Measurements from ENCODE around the gene PAIP2.

The PAIP2 gene

DNA sequence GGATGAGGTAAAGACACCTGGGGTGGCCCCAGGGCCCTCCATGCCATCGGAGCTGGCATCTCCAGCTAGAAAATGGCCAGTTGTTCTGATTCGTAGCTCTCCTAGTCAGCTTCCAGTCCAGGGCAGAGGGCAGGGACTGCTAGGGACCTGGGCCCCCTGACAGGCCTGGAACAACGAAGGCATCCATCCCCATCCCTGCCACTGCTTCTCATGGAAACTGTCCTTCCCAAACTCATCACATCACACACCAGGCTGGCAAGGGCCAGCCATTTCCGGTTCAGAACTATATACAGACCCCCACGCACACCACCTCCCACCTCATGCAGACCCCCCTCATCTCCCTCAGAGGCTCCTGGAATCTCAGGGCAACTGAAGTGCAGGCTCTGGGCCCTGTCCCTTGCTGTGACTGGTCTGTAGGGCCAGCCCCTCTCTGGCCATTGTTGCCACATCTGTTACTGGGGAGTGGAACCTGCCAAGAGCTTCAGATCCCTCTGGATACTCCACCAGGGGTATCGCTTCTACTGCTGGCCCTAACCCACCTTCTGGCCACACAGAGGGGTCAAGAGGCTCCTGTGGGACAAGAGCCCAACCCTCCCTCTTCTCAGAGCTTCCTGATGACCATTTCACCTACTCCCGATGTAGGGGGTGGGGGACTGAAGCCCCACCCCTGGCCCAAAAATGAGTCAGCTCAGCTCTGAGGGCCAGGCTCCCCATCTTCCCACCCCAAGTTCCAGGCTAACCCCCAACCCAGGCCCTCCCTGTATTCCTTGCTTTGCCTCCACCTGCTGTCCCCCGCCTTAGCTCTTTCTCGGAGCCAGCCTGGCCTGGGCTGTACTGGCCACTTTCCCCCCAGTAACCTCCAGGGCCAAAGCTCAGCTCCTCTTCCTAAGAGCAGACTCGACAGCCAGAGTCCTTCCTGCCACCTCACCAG is 49.2 kb downstream of the PAIP2 start:
- no peak for DNase-seq (ENCODE audit: low read depth, low spot score)
- H3K27ac ChIP-seq, result peak overlapping the region; percentile 85

DNA sequence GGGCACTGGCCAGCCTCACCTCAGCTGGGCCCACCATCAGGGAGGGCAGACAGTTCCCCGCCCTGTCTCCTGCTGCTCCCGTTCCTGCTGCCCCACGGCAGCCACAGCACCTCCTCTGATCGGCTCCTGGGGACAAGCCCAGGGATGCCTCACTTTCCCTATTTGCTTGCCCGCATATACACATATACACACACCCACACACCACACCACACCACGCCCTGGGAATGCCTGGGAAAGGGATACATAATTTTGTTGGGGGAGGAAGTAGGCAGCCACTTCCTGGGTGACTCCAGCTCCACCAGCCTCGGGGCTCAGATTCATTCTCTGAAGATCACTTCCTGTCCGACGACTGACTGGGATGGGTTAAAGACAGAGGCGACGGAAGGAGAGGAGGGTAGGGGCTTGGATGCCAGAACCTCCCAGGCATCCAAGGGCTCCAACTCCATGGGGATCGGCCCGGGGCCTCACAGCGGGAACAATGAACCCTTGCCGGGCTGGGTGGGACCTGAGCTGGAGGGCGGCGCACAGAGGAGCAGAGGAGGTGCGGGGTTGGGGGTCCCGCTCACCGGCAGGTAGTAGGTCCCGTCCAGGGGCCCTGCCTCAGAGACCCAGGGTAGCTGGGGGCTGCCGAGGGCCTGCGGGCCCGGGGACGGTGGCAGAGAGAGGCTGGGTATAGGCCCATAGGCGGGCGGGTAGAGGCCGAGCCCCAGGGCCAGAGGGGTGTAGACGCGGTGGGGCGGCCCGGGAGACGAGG is 50.1 kb downstream of the PAIP2 start:
- DNase-seq (ENCODE audit: low read depth, low spot score), result peak; percentile 72
- peak overlapping the region; percentile 85 for H3K27ac ChIP-seq

DNA sequence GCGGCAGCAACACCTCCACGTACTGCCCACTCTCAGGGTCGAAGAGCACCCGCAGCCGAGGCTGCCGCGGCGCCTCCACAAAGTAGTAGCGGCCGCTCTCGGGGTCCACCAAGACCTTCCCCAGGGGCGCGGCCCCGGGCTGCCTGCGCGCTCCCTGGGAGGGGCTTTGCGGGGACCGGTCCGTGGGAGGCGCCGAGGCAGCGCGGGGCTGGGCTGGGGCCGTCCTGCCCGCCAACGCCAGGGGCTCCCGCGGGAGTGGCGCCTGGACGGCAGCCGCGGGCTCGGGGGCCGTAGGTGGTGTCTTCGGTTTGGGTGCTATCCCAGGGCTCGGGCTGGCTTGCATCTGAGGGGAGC is 50.6 kb downstream of the PAIP2 start:
- DNase-seq (ENCODE audit: low read depth, low spot score), result no peak
- peak overlapping the region; percentile 85 for H3K27ac ChIP-seq

- peak overlapping the region; percentile 85 for H3K27ac ChIP-seq
- DNase-seq (ENCODE audit: low read depth, low spot score), result no peak
Measured at GRCh38 chr5:139392678-139393496, 51.2 kb downstream of the PAIP2 start.

- DNase-seq (ENCODE audit: low read depth, low spot score), result no peak
- H3K27ac ChIP-seq, result no peak overlapping the region
Measured at GRCh38 chr5:139393497-139394122, 52.0 kb downstream of the PAIP2 start.

DNA sequence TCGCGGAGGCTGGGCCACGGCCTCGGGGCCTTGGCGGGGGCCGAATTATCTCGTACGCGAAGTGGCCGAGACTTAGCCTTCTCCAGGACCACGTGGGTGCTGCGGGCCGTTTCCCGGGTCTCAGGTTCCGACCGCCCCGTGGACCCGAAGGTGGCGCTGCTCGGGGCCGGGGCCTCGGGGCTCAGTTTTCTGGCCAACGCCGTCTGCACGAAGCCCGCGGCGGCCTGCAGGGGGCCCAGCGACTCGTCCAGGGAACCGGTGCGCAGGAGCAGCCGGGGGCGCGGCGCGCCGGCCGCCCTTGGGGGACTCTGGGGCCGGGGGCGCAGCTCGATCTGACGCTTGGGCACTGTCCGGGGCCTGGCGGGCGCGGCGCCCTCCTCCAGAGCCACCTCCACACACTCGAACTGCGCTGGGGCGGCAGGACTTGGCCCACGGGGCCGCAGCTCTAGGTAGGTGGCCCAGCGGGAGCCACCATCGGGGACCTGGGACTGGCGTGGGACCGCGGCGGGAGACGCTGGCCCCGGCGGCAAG is 52.5 kb downstream of the PAIP2 start:
- H3K27ac ChIP-seq, result no peak overlapping the region

DNA sequence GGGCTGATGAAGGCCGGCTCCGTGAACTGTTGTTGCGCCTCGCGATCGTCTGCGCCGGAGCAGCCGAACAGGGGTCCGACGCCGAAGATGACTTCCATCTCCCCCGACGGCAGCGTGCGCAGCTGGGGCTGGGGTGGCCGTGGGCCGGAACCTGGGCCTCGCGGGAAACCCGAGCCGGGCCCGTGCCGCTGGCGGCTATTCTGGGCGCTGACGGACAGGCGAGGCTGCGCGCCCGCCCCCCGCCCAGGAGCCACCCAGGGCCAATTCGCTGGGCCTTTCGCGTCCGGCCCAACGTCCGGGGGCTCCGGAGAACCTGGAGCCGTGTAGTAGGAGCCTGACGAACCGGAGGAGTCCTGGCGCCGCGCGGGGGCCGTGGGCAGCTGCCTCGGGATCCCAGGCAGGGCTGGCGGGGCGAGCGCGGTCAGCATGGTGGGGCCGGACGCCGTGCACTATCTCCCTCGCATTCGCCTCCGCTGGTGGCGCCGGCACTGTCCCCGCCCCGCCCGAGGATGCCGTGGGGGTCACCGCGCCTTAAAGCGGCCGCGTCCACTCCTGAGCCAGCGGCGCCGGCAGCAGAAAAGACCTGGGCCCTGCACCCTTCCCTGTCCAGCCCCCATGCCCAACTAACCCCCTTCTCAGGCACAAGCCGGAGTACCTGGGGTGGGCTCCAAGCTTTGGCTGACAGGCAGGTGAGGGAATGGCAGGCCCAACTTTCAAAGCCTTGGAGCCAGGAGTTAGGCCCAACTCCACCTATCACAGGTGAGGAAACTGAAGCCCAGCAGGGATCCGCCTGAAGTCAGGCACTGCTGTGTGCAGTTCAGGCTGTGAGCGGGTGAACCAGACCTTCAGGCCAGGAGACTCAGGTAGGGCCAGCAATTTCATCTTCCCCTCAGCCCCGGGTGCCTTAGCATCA is 53.3 kb downstream of the PAIP2 start, which contains the start of gene PROB1:
TSS of gene PROB1 (minus strand) at position 451 of the 913 bp plus-strand sequence. CDS start at position 428, 23 bp downstream.
- no peak for DNase-seq (ENCODE audit: low read depth, low spot score)
- no peak within 1 kb of the TSS for H3K27ac ChIP-seq

More for the DNA sequence above, 52.5 kb downstream of the PAIP2 start:
- DNase-seq (ENCODE audit: low read depth, low spot score), result no peak

- DNase-seq (ENCODE audit: low read depth, low spot score), result no peak
- no peak overlapping the region for H3K27ac ChIP-seq
Measured at GRCh38 chr5:139395844-139396640, 54.4 kb downstream of the PAIP2 start.

DNA sequence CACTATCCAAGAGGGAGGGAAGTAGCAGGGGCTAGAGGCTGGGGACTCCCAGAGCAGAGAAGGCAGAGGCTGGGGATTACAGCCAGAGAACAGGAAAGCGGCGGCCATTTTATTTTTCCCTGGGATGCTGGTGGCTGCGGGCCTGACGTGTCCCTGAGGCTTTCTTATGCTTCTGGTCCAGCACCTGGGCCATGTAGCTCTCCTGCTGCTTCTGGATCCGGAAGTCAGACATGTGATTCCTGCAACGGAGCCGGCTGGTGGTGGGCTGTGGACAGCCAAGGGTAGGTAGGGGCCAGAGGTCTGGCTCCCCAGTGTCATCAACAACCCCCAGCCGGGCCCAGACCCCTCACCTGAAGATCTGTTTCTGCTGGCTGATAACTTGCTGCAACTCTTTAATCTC is 55.0 kb downstream of the PAIP2 start:
- DNase-seq (ENCODE audit: low read depth, low spot score), result no peak
- H3K27ac ChIP-seq, result no peak overlapping the region

GRCh38 chr5:139397921-139398320 is 56.3 kb downstream of the PAIP2 start:
- no peak for DNase-seq (ENCODE audit: low read depth, low spot score)
- H3K27ac ChIP-seq, result no peak overlapping the region

GRCh38 chr5:139399501-139400121 is 58.0 kb downstream of the PAIP2 start:
- H3K27ac ChIP-seq, result no peak overlapping the region
- no peak for DNase-seq (ENCODE audit: low read depth, low spot score)

DNA sequence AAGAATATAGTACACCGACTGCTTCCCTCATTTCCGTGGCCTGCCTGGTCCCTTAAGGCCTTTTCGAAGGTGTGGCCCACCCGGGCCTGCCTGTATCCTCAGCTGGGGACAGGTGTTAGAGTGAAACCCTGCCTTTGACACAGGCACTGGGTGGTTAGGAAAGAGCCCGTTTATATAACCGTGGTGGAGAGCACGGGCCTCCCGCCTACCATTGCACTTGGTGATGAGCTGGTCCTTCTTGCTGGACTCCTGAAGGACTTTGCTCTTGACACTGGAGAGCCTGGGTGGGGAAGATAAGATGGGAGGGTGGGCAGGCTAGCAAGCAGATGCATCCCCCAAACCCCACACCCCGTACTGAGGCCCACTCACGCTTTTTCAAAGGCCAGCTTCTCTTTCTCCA is 59.9 kb downstream of the PAIP2 start:
- H3K27ac ChIP-seq, result no peak overlapping the region
- no peak for DNase-seq (ENCODE audit: low read depth, low spot score)

DNA sequence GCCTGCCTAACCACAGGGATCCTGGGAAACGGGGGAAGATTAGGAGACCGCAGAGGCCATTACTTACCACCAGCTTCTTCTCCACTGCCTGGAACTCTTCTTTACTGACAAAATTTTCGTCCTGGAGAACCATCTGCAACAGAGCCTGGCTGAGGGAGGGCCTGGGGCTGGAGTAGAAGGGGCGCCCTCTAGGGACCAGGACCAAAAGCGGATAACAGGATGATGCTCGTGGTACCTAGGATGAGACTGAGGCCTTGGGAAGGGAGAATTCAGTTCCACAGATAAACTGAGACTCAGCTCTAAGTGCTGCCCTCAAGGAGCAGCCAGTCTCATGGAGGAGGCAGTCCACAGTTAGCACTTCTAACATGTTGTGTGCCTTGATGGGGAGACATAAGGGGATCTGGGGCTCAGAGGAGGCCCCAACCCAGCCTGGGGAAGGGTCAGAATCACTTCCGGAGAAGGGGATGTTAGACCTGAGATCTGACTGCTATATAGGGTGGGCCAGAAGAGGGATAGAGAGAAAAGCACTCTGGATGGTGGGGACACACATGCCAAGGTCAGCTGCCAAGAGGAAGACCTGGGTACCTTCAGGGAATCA is 61.0 kb downstream of the PAIP2 start:
- peak overlapping the region; percentile 90 for H3K27ac ChIP-seq
- DNase-seq (ENCODE audit: low read depth, low spot score), result no peak

GRCh38 chr5:139403418-139403786 is 61.7 kb downstream of the PAIP2 start:
- no peak for DNase-seq (ENCODE audit: low read depth, low spot score)
- peak overlapping the region; percentile 90 for H3K27ac ChIP-seq

DNA sequence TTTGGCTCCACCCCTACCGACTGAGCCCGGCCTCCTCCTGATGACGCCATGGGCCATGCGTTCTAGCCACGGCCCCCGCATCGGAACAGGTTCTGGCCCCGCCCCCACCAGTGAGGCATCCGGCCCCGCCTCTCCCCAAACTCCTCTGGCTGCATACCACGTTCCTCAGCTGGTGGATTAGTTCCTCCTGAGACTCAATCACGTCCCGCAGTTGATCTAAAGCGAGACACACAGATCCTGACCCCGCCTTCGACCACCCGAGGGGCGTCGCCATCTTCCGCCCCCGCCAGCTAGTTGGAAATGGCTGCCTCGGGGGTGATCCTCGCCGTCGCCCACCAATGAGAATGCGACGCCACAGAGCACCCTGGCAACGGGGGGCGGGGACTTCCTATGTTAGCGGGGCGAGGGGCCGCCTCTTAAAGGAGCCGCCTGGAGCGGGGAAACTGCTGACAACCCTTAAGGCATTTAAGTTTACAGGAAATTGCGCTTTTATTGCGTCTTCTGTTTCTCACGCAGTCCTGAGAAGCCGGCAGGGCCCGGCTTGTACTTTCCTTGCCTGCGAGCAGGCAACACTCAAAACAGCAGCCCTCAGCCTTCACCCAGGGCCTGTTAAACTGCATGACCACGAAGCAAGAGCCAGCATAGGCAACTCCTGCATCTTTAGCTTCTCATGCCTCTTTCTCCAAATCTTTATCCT is 62.3 kb downstream of the PAIP2 start, which contains the start of gene SPATA24:
TSS of gene SPATA24 (minus strand) at position 303 of the 697 bp plus-strand sequence. CDS start at position 274, 29 bp downstream.
- DNase-seq (ENCODE audit: low read depth, low spot score), result peak; percentile 75
- H3K27ac ChIP-seq, result peak within 1 kb of the TSS; percentile 90

GRCh38 chr5:139404484-139404840 is 62.8 kb downstream of the PAIP2 start:
- H3K27ac ChIP-seq, result peak overlapping the region; percentile 90
- DNase-seq (ENCODE audit: low read depth, low spot score), result no peak
